ENCODE results near the gene C12orf57. TPM values are rescaled to one million over a fixed set of nuclear protein-coding genes. Genes with fewer than 3 reads are reported as not detected.

Gene C12orf57
- total RNA-seq, 1 donor from 2014 or later: 236 TPM

DNA sequence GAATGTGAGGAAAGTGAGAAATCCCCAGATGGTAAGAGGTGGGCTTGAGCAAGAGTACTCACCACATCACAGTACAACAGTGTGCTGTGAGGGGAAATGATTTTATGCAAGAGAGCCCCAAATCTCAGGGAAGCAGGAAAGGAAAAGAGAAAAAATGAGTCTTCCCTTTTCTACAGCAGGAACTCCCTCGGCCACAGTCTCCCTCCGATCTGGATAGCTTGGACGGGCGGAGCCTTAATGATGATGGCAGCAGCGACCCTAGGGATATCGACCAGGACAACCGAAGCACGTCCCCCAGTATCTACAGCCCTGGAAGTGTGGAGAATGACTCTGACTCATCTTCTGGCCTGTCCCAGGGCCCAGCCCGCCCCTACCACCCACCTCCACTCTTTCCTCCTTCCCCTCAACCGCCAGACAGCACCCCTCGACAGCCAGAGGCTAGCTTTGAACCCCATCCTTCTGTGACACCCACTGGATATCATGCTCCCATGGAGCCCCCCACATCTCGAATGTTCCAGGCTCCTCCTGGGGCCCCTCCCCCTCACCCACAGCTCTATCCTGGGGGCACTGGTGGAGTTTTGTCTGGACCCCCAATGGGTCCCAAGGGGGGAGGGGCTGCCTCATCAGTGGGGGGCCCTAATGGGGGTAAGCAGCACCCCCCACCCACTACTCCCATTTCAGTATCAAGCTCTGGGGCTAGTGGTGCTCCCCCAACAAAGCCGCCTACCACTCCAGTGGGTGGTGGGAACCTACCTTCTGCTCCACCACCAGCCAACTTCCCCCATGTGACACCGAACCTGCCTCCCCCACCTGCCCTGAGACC lies 8.2 kb upstream of the C12orf57 start:
- TF ChIP-seq, protein P1, sequence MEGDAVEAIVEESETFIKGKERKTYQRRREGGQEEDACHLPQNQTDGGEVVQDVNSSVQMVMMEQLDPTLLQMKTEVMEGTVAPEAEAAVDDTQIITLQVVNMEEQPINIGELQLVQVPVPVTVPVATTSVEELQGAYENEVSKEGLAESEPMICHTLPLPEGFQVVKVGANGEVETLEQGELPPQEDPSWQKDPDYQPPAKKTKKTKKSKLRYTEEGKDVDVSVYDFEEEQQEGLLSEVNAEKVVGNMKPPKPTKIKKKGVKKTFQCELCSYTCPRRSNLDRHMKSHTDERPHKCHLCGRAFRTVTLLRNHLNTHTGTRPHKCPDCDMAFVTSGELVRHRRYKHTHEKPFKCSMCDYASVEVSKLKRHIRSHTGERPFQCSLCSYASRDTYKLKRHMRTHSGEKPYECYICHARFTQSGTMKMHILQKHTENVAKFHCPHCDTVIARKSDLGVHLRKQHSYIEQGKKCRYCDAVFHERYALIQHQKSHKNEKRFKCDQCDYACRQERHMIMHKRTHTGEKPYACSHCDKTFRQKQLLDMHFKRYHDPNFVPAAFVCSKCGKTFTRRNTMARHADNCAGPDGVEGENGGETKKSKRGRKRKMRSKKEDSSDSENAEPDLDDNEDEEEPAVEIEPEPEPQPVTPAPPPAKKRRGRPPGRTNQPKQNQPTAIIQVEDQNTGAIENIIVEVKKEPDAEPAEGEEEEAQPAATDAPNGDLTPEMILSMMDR (IDR thresholded peaks at IDR 0.05; ENCODE audit: insufficient read depth, low read length, poor library complexity, severe bottlenecking): no peak
- no peaks in the 10 kb centered on the region for H3K27me3 ChIP-seq (ENCODE audit: control insufficient read depth, insufficient read depth, low read length)
- H3K36me3 ChIP-seq (ENCODE audit: control insufficient read depth, insufficient read depth, low read length): peaks cover 1% of the 10 kb centered on the region
- no peak overlapping the region for H3K4me3 ChIP-seq (ENCODE audit: low read depth, low read length)
- no peak for DNase-seq (ENCODE audit: low read depth)

DNA sequence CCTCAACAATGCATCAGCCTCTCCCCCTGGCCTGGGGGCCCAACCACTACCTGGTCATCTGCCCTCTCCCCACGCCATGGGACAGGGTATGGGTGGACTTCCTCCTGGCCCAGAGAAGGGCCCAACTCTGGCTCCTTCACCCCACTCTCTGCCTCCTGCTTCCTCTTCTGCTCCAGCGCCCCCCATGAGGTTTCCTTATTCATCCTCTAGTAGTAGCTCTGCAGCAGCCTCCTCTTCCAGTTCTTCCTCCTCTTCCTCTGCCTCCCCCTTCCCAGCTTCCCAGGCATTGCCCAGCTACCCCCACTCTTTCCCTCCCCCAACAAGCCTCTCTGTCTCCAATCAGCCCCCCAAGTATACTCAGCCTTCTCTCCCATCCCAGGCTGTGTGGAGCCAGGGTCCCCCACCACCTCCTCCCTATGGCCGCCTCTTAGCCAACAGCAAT lies 7.6 kb upstream of the C12orf57 start:
- TF ChIP-seq, protein P1 (IDR thresholded peaks at IDR 0.05; ENCODE audit: insufficient read depth, low read length, poor library complexity, severe bottlenecking): no peak
- Histone ChIP-seq H3K4me3 (ENCODE audit: low read depth, low read length) (no peak overlapping the region), H3K36me3 (ENCODE audit: control insufficient read depth, insufficient read depth, low read length) (peaks cover 3% of the 10 kb centered on the region), H3K27me3 (ENCODE audit: control insufficient read depth, insufficient read depth, low read length) (no peaks in the 10 kb centered on the region)
- no peak for DNase-seq (ENCODE audit: low read depth)

DNA sequence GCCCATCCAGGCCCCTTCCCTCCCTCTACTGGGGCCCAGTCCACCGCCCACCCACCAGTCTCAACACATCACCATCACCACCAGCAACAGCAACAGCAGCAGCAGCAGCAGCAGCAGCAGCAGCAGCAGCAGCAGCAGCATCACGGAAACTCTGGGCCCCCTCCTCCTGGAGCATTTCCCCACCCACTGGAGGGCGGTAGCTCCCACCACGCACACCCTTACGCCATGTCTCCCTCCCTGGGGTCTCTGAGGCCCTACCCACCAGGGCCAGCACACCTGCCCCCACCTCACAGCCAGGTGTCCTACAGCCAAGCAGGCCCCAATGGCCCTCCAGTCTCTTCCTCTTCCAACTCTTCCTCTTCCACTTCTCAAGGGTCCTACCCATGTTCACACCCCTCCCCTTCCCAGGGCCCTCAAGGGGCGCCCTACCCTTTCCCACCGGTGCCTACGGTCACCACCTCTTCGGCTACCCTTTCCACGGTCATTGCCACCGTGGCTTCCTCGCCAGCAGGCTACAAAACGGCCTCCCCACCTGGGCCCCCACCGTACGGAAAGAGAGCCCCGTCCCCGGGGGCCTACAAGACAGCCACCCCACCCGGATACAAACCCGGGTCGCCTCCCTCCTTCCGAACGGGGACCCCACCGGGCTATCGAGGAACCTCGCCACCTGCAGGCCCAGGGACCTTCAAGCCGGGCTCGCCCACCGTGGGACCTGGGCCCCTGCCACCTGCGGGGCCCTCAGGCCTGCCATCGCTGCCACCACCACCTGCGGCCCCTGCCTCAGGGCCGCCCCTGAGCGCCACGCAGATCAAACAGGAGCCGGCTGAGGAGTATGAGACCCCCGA lies 7.0 kb upstream of the C12orf57 start:
- H3K27me3 ChIP-seq (ENCODE audit: control insufficient read depth, insufficient read depth, low read length): no peaks in the 10 kb centered on the region
- TF ChIP-seq, protein P1 (IDR thresholded peaks at IDR 0.05; ENCODE audit: insufficient read depth, low read length, poor library complexity, severe bottlenecking): no peak
- H3K36me3 ChIP-seq (ENCODE audit: control insufficient read depth, insufficient read depth, low read length): peaks cover 3% of the 10 kb centered on the region
- H3K4me3 ChIP-seq (ENCODE audit: low read depth, low read length): peak overlapping the region; percentile 56
- DNase-seq (ENCODE audit: low read depth): no peak

DNA sequence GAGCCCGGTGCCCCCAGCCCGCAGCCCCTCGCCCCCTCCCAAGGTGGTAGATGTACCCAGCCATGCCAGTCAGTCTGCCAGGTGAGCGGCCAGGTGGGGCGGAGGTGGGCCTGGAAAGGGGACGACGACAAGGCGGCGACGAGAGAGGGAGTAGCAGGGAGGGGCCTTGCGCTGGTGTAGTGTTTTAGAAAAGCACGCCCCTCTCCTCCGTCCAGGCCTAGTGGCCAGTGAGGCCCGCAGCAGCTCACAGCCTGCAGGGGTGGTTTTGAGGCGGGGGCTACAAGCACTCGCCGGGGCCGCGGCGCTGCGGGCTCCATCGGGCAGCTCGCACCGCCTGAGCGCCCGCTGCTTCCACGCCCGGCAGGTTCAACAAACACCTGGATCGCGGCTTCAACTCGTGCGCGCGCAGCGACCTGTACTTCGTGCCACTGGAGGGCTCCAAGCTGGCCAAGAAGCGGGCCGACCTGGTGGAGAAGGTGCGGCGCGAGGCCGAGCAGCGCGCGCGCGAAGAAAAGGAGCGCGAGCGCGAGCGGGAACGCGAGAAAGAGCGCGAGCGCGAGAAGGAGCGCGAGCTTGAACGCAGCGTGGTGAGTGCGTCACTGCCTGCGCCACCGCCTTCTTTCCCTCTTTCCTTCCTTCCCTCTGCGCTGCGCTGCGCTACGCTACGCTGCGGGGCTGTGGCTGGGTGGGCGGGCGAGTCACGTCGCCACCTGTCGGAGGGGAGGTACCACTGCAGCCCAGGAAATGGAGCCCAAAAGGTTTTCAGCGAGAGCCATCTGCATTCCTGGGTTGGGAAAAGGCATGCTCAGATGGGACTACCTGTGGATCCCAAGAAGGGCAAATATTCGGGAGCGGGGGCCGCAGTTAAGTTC lies 6.1 kb upstream of the C12orf57 start:
- peaks cover 3% of the 10 kb centered on the region for H3K36me3 ChIP-seq (ENCODE audit: control insufficient read depth, insufficient read depth, low read length)
- TF ChIP-seq, protein P1 (IDR thresholded peaks at IDR 0.05; ENCODE audit: insufficient read depth, low read length, poor library complexity, severe bottlenecking): peak; percentile 92
- H3K27me3 ChIP-seq (ENCODE audit: control insufficient read depth, insufficient read depth, low read length): no peaks in the 10 kb centered on the region
- peak; percentile 54 for DNase-seq (ENCODE audit: low read depth)
- peak overlapping the region; percentile 56 for H3K4me3 ChIP-seq (ENCODE audit: low read depth, low read length)

DNA sequence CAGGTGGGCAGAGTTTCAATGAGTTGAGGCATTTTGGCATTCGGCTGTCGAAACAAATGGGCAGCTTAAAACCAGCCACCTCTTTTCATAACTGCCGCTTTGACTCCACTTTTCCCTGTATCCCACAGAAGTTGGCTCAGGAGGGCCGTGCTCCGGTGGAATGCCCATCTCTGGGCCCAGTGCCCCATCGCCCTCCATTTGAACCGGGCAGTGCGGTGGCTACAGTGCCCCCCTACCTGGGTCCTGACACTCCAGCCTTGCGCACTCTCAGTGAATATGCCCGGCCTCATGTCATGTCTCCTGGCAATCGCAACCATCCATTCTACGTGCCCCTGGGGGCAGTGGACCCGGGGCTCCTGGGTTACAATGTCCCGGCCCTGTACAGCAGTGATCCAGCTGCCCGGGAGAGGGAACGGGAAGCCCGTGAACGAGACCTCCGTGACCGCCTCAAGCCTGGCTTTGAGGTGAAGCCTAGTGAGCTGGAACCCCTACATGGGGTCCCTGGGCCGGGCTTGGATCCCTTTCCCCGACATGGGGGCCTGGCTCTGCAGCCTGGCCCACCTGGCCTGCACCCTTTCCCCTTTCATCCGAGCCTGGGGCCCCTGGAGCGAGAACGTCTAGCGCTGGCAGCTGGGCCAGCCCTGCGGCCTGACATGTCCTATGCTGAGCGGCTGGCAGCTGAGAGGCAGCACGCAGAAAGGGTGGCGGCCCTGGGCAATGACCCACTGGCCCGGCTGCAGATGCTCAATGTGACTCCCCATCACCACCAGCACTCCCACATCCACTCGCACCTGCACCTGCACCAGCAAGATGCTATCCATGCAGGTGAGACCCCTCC lies 5.2 kb upstream of the C12orf57 start:
- Histone ChIP-seq H3K36me3 (ENCODE audit: control insufficient read depth, insufficient read depth, low read length) (peaks cover 3% of the 10 kb centered on the region), H3K4me3 (ENCODE audit: low read depth, low read length) (peak overlapping the region; percentile 11), H3K27me3 (ENCODE audit: control insufficient read depth, insufficient read depth, low read length) (no peaks in the 10 kb centered on the region)
- DNase-seq (ENCODE audit: low read depth): no peak
- TF ChIP-seq, protein P1 (IDR thresholded peaks at IDR 0.05; ENCODE audit: insufficient read depth, low read length, poor library complexity, severe bottlenecking): no peak
